HG02571 (cell line): ENCODE results near the gene PRKCE.

Source experiments
- ATAC-seq: cut with Tn5 transposase; IDR thresholded peaks from one replicate; pipeline ENCODE4 v1.9.1; 2021; ENCODE audit warnings: mild to moderate bottlenecking, moderate library complexity; ENCODE audit not compliant: unreplicated experiment

Gene PRKCE

DNA sequence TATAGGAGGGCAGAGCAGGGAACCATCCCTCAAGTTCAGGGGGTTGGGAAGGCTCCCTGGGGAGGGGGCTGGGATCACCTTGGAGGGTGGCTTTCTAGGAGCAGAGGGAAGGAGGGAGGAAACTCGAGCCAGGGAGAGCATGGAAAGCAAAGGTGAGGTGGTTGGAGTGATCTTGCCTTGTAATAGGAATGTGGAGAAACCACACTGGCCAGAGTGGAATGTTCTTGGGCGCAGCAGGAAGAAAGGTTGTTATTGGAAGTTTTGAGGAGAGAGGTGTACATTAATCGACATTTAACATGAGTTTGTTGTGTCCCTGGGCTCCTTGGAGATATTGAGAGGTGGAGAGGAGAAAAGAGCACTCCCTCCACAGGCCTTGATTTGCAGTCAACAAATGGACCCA is 272.2 kb downstream of the PRKCE start:
- ATAC-seq: no peak

- no peak for ATAC-seq
Observed at GRCh38 chr2:45925026-45925425, 273.6 kb downstream of the PRKCE start.

- no peak for ATAC-seq
Observed at GRCh38 chr2:45925636-45926366, 274.3 kb downstream of the PRKCE start.

DNA sequence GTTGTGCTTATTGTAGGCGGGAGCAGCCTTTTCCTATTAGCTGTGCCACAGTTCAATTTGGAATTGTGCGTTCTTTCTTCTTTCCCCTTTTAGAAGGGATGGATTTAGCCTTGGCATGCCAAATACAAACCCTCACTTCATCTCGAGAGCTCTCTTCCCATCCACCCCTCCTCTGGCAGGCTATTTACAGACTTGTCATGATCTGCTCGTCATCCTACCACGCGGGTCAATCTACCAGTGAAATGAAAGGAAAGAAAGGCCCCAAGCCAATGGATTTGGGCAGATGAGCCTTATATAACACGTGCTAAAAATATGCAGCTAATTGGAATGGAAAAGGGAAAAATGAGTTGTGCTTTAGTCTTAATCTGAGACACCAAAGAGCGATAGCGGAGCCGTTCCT is 277.5 kb downstream of the PRKCE start:
- no peak for ATAC-seq

- ATAC-seq: no peak
Observed at GRCh38 chr2:45929674-45930395, 278.4 kb downstream of the PRKCE start.

DNA sequence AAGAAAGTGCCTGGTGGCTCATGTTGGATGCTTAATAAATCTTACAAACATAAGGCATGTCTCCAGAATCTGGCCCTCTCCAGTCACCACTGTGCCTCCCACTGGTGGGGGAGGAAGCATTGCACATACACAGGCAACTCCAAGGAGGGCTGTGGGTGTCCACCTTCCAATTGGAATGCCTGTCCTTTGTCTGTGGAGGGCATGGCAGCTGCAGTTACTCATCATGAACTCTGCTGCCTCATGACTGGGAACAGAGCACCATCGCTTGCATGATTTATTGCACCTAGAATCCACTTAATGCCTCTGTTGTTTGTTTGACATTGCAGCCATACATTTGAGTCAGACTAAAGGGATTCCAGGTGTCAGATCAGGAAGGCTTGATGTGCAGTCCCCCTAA is 278.9 kb downstream of the PRKCE start:
- ATAC-seq: no peak

GRCh38 chr2:45932278-45932975 is 281.0 kb downstream of the PRKCE start:
- no peak for ATAC-seq

DNA sequence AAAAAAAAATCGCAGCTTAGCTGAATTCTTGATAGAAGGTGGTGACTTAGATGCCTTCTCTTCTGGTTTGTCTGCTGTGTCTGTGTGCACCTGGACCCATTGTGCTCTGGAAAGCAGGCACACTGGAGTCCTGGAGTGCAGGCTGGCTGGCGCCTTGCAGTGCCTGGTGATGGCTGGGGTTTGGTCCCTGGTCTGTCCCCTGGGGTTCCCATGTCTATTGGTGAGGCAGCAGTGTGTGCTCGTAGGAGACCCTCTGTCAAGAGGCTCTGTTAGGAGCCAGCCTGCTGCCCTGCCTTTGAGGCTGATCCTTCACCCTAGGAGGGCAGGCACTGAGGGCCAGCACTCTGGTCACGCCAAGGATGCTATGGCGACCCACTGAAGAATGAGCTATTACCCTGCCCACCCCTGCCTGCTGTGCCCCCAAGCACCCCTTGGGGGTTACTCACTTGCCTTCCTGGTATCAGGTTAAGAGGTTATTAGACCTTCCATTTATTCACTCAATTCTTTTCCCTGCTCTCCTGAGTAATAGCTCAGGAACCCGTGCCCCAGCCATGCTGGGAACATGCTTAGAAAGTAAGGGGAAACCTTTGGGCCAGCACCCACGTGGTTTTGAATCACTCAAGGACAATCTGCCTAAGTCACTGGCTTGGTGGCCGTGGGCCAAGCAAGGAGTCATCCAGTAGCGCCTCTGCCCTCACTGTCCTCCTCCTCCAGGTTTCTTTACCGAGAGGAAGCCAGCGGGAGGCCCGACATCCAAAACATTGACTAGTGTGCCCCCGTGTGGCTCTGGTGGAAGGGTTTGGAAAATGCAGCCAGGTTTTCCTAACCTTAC is 284.5 kb downstream of the PRKCE start:
- ATAC-seq: peak; percentile 80

GRCh38 chr2:45936623-45936979 is 285.1 kb downstream of the PRKCE start:
- no peak for ATAC-seq

DNA sequence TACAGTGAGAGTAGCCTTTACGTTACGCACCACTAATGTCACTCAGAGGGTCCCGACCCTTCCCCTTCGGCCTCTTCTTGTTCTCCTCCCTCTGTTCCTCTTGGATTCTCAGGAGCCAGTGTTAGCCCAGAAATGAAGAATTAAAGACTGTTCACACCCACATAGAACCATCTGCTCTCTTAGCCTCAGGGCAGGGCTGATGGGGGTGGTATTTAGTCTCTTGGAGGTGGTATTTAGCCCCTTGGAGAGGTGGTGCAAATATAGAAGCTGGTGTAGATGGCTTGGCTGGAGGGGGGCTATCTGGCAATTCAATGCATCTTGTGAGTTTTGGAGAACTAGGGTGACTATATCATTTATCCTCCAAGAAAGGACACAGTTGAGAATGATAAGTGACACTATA is 286.5 kb downstream of the PRKCE start:
- ATAC-seq: no peak

GRCh38 chr2:45938649-45939511 is 287.4 kb downstream of the PRKCE start:
- no peak for ATAC-seq

DNA sequence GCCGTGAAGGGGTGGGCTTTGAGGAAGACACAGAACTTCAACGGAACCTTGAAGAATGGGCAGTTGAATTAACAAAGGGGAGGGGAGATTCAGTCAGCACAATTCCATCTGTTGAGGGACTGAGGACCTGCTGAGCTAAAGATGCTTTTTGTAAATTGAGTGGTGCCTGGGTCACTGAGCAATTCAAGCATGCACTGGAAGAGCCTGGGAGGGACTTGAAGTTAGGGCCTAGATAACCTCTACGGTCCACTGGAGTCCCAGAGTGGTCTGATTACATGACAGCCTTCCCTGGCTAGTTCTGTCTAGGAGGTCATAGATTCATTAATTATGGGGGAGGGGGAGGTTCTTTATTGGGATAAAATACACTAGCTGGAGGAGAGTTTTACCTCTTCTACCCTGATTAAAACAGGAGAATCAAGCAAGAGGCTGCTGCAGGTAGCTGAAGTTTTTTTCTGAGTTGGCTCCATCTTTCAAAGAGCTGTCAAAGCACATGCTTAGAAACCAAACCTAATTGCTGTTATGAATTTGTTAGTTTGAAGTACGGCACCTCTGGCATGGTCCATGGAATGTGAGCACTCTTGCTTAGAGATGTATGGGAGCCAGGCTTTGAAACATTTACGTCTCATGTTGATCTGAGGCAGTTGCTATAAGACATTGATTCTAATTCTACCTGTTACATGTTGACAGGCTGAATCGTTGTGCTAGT is 290.2 kb downstream of the PRKCE start:
- no peak for ATAC-seq

DNA sequence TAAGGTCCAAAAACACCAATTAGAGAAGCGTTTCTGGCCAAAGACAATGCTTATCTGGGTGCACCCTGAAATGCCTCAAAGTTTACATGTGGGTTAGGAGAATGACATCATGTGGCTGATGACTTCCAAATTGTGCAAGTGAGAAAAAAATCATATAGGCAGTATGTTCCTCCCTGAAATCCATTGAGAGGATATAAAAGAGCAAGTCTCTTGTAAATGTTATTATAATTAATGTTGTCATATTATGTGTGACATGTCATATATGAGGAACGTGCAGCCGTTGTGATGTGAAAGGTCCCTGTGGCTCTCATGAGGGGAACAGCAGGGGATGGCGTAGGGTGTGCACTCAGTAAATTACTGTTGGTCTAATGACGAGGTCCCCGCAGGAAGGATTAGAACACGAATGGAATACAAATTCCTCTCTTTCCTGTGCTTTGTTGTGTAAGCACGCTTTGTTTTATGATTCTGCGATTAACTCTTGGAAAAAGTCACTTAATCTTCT is 290.8 kb downstream of the PRKCE start:
- ATAC-seq: no peak

GRCh38 chr2:45943219-45944044 is 292.0 kb downstream of the PRKCE start:
- no peak for ATAC-seq

- ATAC-seq: no peak
Observed at GRCh38 chr2:45944074-45944473, 292.6 kb downstream of the PRKCE start.

DNA sequence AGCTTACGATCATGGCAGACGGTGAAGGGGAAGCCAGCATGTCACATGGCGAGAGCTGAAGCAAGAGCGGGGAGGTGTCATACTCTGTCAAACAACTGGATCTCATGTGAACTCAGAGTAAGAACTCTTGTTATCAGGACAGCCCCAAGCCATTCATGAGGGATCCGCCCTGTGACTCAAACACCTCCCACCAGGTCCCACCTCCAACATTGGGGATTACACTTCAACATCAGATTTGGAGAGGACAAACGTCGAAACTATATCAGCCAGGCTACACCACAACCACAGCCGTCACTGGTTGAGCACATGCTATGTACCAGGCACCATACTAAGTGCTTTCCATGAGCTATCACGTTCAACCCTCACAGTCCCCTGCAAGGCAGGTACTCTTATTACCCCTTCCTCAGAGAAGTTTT is 293.8 kb downstream of the PRKCE start:
- ATAC-seq: no peak

DNA sequence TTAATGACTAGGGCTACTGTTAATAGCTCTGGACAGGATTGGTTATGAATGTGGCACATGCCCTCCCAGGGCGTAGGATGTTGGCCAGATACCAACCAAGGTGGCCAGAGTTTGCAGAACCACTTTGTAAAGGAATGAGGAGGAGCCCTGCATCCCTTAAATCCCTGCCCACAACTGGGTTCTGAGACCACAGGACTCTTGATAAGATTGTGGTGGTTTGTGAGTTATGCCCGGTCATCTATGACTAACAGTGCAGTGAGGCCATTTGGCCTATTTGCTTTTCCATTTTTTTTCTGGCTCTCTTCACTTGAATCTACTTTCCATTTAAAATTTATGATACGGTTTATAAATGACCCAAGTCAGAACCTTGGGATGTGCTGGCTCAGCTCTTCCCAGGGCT is 294.5 kb downstream of the PRKCE start:
- ATAC-seq: no peak

- ATAC-seq: no peak
Observed at GRCh38 chr2:45950606-45951005, 299.1 kb downstream of the PRKCE start.
